HG02571 (cell line): ENCODE data around the gene CCDC78.
"Not testable (repeated sequence)": the region's sequence is repeated elsewhere in the genome, so short reads cannot be mapped to it uniquely, and the experiment has no call there.

Experiments used
- ATAC-seq: cut with Tn5 transposase; IDR thresholded peaks from one replicate; pipeline ENCODE4 v1.9.1; 2021; ENCODE audit warnings: mild to moderate bottlenecking, moderate library complexity; ENCODE audit not compliant: unreplicated experiment

Gene CCDC78

DNA sequence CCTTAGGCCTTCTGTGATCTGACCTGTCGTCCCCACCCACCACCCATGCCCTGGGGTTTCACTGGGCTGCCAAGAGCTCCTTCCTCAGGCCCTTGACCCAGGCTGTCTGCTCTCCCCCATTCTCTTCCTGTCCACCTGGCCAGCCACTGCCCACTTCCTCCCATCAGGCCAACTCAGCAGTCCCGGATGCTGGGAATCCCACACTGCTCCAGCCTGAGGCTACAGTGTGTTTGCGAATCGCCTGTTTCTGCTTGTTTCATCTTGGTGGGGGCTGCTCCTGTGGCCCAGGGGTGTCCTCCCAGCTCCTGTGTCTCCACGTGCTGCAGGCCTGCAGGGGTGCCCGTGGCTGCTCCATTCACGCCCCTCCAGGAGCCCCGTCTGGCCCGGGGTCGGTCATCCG is 12.2 kb downstream of the CCDC78 start:
- ATAC-seq = no peak

DNA sequence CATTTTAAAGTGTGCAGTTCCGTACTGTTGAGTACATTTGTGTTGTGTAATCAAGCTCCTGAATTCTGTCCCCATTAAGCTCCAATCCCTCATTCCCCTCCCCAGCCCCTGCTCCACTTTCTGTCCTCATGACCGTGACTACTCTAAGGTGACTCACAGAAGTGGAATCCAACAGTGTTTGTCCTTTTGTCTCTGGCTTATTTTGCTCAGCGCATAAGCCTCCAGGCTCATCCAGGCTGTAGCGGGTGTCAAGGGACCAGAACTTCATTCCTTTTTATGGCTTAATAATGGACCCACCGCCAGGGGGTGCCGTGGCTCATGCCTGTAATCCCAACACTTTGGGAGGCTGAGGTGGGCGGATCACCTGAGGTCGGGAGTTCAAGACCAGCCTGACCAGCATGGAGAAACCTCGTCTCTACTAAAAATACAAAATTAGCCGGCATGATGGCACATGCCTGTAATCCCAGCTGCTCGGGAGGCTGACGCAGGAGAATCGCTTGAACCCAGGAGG is 13.4 kb downstream of the CCDC78 start:
- not testable (repeated sequence) for ATAC-seq

DNA sequence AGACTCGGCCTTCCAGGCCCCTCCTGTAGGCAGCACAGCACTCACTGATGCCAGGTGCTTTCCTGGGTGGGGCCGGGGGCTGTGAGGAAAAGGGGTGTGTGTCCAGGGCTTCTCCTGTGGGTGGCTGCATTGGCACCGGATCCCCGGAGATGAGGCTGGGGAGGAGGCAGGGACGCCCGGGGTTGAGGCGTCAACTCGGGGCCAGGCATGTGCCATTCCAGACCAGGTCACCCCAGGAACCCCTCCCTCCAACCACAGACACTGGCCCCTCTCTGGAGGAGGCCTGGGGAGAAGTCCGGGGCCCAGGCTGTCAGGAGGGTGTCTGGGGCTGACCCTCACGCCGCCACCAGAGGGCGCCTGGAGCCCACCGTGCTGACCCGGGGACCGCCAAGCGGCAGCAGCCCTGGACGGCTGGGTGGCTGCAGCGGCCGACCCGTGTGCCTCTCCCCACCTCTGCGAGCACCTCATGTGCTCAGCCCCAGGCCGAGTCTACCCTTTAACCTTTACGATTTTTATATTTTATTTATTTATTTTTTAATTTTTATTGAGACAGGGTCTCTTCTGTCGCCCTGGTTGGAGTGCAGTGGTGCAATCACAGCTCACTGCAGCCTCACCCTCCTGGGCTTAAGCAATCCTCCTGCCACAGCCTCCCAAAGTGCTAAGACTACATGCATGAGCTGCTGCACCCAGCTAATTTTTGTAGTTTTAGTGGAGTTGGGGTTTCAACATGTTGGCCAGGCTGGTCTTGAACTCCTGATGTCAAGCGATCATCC is 14.5 kb downstream of the CCDC78 start:
- ATAC-seq = no peak

DNA sequence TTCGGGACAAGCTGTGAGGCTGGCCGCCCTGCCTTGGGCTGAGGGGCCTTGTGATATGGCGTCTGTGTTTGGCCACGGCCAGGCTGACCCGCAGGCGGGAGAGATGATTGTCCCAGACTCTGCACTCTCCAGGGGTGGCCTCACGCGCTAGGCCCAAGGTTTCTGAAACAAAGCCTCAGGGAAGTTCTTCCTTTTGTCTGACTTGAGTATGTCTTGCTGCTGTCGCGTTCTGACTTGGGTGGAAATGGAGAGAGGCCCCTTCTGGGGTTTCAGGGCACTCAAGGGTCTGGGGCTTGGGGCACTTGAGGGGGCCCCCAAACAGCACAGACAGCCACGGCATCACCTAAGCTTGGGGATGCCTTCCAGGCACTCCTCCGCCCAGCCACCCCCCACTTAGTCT is 15.2 kb downstream of the CCDC78 start:
- ATAC-seq = no peak

DNA sequence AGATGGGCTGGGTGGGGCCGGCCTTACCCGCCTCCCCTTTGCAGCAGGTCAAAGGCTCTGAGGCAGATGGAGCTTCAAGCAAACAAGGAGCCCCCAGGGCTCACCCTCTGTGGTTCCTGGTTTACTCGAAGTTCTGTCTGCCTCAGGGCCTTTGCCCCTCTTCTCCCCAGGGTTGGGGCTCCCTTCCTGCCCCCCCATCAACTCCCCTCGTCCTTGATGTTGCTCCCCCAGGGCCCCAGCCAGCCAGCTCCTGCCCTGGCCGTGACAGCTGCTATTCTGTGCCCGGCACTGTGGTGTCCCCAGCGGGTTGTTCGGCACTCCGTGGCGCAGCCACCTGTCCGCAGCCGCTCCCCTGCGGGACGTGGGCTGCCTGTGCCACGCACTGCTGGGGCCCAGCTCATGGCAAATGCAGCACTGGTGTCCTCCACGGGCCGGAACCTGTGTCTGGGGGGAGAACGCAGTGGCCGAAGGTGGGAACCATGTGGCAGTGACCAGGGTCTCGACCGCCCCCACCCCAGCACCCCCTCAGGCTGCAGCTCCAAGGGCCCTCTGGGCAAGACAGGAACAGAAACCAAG is 15.7 kb downstream of the CCDC78 start:
- ATAC-seq = no peak

DNA sequence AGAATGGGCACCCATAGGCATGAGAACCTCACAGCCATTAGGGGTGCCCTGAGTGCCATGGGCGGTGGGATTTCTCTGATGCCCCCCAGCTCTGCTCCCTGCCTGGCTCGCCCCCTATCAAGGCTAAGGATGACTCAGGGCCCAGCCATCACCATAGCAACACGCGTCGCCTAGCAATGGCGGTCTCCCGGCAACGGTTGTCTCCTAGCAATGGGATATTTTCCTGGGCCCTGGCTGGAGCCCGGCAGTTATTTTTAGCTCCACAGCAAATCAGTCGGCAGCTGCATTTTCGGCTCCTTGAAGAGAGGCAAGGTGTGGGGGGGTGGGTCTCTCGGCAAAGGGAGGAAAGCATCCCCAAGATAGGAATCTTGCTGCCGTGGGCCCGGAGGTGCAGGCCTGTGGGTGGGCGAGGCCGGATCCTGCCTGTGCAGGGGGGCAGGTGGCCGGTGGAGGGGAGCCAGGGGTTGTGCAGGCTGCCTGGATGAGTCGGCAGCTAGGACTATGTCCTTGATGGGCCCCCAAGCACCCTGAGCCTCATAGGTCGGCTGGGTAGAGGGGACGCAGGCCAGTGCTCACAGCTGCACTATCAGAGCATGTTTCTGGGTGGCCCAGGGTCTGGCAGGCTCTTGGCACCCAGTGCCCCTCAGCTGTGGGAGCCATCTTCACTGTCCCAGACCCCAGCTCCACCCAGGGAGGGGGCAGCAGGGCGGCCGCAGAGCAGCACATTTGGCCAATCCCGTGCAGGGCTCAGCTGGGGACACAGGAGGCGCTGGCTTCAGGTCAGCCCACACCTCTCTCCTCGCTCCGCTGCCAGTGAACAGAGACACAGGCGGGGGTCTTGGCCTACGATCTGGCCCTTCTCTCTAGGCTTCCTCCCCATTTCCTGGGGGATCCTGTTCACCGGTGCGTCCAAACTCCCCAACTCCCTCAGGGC is 16.4 kb downstream of the CCDC78 start:
- no peak for ATAC-seq

DNA sequence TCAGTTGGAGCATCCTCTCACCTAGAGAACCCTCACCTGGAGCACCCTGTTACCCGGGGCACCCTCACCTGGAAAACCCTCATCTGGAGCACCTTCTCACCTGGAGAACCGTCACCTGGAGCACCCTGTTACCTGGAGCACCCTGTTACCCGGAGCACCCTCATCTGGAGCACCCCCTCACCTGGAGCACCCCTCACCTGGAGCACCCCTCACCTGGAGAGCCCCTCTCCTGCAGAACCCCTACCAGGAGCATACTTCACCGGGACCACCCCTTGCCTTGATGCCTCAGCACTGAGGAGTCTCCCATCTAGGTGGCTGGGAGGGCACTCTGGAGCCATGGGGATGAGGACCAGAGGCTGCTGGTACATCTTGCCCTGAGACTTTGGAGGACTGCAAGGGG is 17.3 kb downstream of the CCDC78 start:
- no peak for ATAC-seq

DNA sequence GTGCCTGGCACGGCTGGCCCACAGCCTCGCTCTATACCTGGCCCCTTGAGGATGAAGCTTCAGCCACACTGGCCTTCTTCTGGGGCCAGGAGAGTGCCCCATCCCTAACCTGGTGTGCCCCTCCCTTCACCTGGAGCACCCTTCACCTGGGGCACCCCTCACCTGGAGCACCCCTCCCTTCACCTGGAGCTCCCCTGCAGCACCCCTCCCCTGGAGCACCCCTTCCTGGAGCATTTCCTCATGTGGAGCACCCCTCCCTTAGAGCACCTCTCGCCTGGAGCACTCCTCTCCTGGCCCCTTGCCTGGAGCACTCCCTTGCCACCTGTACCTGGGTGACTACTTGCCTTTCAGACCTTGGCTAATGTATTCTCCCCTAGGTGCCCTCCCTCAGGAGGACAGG is 18.2 kb downstream of the CCDC78 start:
- no peak for ATAC-seq

DNA sequence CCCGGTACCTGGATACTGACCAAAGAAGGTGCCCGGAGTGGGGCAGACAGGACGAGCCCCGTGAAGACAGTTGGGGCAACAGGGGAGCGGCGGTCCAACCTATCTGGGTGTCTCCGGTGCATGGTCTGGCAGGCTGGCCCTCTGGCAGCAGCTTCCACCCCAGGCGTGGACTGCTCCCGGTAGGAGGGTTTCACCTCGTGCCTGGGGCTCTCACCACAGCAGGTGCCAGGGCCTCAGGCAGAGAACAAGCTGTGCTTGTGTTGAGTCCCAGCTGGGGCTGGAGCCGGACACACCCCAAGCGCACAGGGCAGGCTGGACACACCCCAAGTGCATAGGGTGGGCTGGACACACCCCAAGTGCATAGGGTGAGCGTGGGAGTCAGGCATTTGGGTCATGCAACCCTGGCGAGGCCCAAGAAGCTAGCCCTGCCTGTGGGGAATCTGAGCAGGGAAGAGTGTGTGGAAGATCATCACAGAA is 19.1 kb downstream of the CCDC78 start:
- ATAC-seq = no peak

DNA sequence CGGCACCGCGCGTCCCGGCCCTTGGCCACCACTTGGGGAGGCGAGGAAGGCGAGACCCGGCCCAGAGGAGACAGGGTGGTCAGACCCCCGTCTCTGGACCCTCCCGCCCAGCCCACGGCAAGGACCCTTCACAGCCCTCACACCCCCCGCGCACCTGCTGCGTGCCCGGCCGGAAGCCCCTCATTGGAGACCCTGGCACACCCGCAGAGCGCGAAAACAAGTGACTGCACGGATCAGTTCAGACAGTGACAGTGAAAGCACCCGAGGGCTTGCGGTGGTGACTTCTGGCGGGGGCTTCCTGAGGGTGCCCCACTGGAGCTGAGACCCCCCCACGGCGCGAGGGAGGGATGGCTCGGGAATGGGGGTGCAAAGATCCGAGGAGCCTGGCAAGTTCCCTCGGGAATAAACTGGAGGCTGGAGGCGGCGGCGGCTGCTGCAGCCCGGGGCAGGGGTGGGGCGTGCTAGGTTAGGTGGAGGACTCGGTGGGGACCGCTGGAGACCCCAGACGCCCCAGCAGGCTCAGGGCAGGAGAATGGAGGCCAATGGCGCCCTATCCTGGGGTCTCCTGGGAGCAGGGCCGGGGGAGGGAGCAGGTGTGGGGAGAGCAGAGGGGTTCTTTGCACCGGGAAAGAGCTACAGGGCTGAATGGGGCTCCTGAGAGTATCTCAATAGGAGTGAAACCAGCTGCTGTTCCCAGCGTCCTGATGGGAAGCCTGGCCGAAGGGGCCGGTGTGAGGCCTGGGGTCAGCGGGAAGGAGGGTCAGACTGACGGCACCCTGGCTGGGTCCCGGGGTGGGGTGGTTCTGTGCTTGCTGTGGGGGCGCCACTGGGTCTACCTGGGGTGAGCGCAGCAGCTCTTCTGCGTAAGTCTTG is 19.8 kb downstream of the CCDC78 start:
- no peak for ATAC-seq

DNA sequence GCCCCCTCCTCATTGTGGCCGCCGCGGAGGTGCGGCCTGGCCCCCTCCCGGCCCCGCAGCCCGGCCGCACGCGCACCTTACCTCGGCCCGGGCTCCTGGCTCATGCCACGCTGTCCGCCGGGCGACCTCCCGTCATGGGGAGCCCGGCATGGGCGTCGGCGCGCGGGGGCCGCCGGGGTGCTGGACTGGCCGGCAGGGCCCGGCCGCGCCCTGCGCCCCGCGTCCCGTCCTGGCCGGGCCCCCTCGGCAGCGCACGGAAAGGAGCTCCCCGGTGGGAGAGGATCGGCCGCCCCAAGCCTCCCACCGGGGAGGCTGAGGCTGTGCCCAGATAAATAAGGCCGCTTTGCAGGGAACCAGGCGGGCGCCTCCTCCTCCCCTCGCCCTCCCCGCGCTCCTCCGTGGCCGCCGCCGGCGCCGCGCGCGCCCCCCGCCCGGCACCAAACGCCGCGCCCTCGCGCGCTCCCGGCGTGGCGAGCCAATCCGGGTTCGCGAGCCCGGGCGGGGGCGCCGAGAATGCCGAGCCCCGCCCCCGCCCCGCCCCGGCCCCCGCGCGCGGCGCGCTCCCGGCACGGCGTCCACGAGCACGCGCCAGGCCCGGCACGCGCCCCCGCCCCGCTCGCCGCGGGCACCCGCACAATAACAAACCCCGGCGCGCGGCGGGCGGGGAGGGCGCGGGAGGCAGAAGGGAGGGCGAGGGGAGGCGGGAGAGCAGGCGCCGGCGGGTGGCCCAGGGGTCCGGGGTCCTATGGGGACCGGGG is 20.6 kb downstream of the CCDC78 start, which contains the start of gene FBXL16:
Gene FBXL16 (minus strand): TSS at position 371 of the 758 bp plus-strand sequence. CDS start 8,396 bp downstream, outside the sequence.
- no peak for ATAC-seq

DNA sequence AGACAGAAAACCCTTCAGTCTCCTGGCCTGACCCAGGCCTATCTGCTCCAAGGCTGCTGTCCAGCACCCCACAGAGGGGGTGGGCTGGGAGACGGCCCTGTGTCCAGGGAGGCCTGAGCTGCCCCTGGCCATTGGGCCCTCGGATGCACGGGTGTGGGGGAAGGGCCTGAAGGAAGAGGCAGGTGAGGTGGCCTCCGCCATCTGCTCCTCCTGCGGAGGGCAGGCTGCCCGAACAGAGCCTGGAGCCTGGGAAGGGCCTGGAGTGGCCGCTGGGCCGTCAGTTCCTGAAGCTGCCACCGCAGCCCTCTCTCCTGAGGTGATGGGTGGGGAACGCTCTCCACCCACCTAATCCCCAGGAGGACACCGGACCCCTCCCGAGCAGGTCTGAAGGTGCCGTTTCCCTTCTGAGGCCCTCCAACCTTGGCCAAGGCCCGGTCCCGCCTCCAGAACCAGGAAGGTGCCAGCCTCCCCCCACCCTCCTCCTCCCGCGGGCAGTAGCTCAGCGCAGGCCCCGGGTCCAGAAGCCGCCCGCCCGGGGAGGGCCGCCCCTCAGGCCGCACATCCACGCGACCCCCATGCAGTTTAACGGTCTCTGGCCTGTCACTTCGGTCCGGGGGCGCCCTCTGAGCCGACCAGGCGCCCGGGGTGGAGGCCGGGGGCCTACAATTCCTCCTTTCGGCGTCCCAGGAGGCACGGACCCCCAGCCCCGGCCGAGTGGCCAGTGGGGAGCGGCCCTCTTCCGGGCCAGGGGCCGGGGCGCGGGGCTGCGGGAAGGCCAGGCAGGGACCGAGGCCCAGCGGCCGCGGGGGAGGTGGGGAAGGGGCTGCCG is 21.5 kb downstream of the CCDC78 start:
- ATAC-seq = no peak

DNA sequence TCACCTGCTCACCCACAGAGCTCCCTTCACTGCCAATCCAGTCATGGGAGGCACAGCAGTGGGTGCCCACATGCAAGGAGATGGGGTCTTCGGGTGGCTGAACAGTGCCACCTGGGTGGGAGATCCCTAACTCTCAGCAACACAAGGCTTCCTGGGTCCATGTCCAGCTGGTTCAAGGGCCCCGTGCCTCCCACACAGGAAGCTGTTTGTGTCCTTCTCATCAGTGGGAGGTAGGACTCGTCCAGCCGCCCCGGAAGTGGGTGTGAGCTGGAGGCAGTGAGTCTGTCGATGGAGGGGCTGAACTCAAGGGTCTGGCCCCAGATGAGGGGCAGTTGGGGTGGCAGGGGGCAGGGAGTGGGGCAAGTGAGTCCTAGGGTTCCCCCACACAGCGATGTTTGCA is 22.2 kb downstream of the CCDC78 start:
- ATAC-seq = no peak

DNA sequence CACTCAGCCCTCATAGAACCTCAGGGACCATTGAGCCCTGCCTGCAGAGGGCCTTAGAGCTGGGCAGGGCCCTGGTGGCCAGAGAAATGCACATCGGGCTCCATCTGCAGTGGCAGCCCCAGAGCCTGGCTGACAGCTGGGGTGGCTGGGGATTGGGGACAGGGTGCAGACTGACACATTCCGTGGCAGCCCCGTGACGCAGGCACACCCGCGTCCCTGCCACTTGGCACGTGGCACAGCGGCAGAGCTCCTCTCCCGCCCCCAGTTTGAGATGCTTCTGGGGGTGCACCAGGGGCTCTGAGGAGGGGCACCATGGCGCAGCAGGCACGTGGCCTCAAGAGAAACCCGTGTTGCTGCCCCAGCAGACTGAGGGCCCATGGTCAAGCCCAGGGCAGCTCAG is 22.8 kb downstream of the CCDC78 start:
- no peak for ATAC-seq

DNA sequence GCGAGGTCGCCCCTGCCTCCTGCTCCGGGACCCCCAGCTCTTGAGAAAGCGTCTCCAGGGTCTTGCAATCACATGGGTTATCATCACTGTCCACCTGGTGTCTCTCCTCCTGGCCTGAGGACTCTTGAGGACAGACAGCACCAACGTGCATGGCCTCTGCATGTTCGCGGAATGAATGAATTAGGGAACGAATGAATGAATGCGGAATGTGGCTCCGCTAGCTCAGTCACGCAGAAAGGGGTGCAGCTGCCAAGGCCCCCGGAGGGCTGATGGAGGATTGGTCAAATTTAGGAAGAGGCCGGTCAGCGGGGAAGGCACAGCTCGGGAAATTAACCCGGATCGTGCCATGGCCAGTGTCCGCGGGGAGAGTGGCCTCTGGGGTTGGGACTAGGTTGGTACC is 23.9 kb downstream of the CCDC78 start:
- ATAC-seq = no peak

DNA sequence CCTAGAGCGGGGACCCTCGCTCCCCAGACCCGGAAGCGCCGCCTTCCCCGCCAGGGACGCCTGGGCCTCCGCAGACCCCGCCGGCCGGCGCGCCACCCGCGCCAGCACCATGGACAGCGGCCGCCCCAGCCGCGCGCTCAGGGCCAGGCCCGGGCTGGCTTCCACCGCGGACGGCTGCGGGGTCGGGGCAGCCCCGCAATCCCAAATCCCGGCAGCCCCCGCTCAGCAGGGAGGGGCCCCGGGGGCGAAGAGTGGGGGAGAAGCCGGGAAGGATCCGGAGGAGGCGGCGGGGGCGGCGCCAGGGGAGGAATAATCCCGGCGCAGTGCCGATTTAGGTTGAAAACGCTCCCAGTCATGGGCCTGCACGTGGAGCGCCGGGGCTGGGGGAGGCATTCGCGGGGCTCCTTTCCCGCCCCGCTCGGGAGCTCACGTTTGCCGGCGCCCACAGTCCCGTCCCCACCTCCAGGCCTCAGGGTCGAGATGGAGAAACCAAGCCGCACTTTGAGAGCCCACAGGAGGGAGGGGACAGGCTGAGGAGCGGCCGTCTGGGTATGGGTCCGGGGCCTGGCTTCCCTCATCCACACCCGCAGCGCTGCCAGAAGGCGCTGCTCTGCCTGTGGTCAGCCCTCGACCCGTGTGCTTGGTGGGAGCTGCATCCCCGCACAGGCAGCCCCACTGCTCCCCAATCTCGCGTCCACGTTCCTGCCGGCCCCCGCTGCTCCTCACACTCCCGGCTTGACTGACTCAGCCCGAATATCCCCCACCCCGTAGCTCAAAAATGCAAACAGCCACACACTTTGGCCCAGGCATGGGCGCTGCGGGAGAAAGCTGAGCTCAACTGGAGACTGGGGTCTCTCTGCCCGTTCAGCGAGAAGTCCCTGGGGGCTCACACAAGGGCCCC is 25.3 kb downstream of the CCDC78 start:
- no peak for ATAC-seq

DNA sequence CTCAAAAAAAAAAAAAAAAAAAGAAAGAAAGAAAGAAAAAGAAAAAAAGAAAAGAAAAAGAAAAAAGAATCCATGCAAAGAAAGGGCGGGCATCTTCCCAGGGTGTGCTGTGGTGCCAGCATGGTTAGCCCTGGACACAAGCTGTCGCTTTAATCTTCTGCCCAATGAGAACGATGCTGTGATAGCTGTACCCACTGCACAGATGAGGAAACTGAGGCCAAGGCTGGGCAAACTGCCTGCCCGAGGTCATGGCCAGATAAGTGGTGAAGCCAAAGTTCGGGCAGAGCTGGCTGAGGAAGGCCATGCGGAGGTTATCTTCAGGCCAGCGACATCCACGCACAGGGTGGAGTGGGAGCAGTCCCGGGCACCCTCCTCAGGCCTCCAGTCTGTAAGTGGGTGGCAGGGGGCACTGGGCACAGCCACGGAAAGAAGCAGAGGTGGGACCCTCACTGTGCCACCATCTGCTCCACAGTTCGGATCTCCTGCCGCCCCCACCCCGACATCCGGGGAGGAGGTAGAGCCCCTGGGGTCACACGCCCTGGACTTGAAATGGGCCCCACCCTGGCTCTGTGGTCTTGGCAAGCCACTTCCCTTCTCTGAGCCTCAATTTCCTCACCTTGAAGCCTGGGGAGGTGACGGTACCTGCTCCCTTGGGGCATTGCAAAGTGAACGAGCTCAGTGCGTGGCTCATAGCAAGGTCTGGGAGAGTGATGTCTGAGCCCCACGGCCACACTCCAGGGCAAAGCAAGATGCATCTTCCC is 27.2 kb downstream of the CCDC78 start:
- no peak for ATAC-seq
